Measurements from ENCODE around the gene CDK2AP2.
A peak's percentile ranks its signal among the peaks of the same experiment; 100 is the strongest.
"Not testable (repeated sequence)": the region's sequence is repeated elsewhere in the genome, so short reads cannot be mapped to it uniquely, and the experiment has no call there.

The CDK2AP2 gene

GRCh38 chr11:67489885-67490726, 17.9 kb downstream of the CDK2AP2 start:
- DNase-seq: no peak

- DNase-seq: no peak
Measured at GRCh38 chr11:67489203-67489884, 18.6 kb downstream of the CDK2AP2 start.

GRCh38 chr11:67486481-67487195, 21.3 kb downstream of the CDK2AP2 start:
- no peak for DNase-seq

GRCh38 chr11:67485873-67486361, 22.0 kb downstream of the CDK2AP2 start:
- DNase-seq: not testable (repeated sequence)

GRCh38 chr11:67484847-67485311, 23.1 kb downstream of the CDK2AP2 start:
- DNase-seq: no peak

- DNase-seq: no peak
Measured at GRCh38 chr11:67483831-67484665, 23.9 kb downstream of the CDK2AP2 start.

- DNase-seq: peak; percentile 99
Measured at GRCh38 chr11:67482827-67483798, 24.8 kb downstream of the CDK2AP2 start, which contains the start of gene AIP. Gene AIP (plus strand): TSS chr11:67483026. CDS start chr11:67483159, 133 bp downstream.

GRCh38 chr11:67482275-67482826, 25.6 kb downstream of the CDK2AP2 start:
- DNase-seq: no peak

GRCh38 chr11:67477344-67478050, 30.5 kb downstream of the CDK2AP2 start:
- not testable (repeated sequence) for DNase-seq

- DNase-seq: not testable (repeated sequence)
Measured at GRCh38 chr11:67476692-67477091, 31.3 kb downstream of the CDK2AP2 start.

- DNase-seq: no peak
Measured at GRCh38 chr11:67472882-67473281, 35.1 kb downstream of the CDK2AP2 start.

GRCh38 chr11:67470337-67471002, 37.5 kb downstream of the CDK2AP2 start:
- no peak for DNase-seq

GRCh38 chr11:67469508-67469811, 38.5 kb downstream of the CDK2AP2 start:
- DNase-seq: no peak

- peak; percentile 83 for DNase-seq
Measured at GRCh38 chr11:67468759-67469507, 39.0 kb downstream of the CDK2AP2 start, which contains the start of gene TMEM134. Gene TMEM134 (minus strand): TSS chr11:67469251. CDS start chr11:67469192, 59 bp downstream.

- DNase-seq: no peak
Measured at GRCh38 chr11:67468456-67468758, 39.6 kb downstream of the CDK2AP2 start.

GRCh38 chr11:67468056-67468455, 39.9 kb downstream of the CDK2AP2 start:
- no peak for DNase-seq

GRCh38 chr11:67466962-67467771, 40.8 kb downstream of the CDK2AP2 start:
- DNase-seq: no peak

- DNase-seq: no peak
Measured at GRCh38 chr11:67466367-67466766, 41.6 kb downstream of the CDK2AP2 start.
